Esophagus (tissue), 2 donors: ENCODE data around the gene WDFY3. TPM values are rescaled to one million over a fixed set of nuclear protein-coding genes. Genes with fewer than 3 reads are reported as not detected.

Experiments
- H3K27ac ChIP-seq, 2 donors: one replicate each; pipeline ENCODE4 v1.5.1; 2013; ENCODE audit warnings: low read depth in 2 of 2, mild to moderate bottlenecking in 2 of 2, inconsistent platforms in 1 of 2, low read length in 1 of 2, moderate library complexity in 1 of 2
- H3K27me3 ChIP-seq, 2 donors: one replicate each; pipeline ENCODE4 v1.6.1; 2013; ENCODE audit warnings: low read length in 2 of 2, control low read depth in 1 of 2, mild to moderate bottlenecking in 1 of 2; ENCODE audit not compliant: insufficient read depth in 2 of 2, control insufficient read depth in 1 of 2
- H3K36me3 ChIP-seq, 2 donors: one replicate each; pipeline ENCODE4 v1.6.1; 2013; ENCODE audit warnings: low read length in 1 of 2; ENCODE audit not compliant: control insufficient read depth in 2 of 2, insufficient read depth in 2 of 2
- H3K4me1 ChIP-seq, 2 donors: one replicate each; pipeline ENCODE4 v1.6.1; 2013; ENCODE audit warnings: low read length in 1 of 2; ENCODE audit not compliant: control insufficient read depth in 2 of 2, insufficient read depth in 2 of 2
- H3K4me3 ChIP-seq, 2 donors: one replicate each; pipeline ENCODE4 v1.5.1; 2013; ENCODE audit warnings: low read length in 2 of 2, mild to moderate bottlenecking in 2 of 2, low read depth in 1 of 2, moderate library complexity in 1 of 2
- H3K9me3 ChIP-seq, 2 donors: one replicate each; pipeline ENCODE4 v1.6.1; 2013; ENCODE audit warnings: mild to moderate bottlenecking in 2 of 2, low read depth in 1 of 2, low read length in 1 of 2, moderate library complexity in 1 of 2; ENCODE audit not compliant: control insufficient read depth in 2 of 2, insufficient read depth in 1 of 2
- WGBS, 2 donors: extraction: QIAGEN DNeasy Blood & Tissue Kit; methylation state at CpG; one replicate each; pipeline ENCODE4 v1.1.7; 2013; 5-methylcytosine and 5-hydroxymethylcytosine counted together
- polyA plus RNA-seq, 2 donors: library from polyadenylated mRNA; stranded (reverse); fragments of 200-250 nt; gene quantifications; one replicate each; pipeline ENCODE4 v1.2.3, GENCODE V29; 2013
- donor health status: healthy with polysubstance abuse.
- donor health status: Bipolar disorder and iron deficiency.

WDFY3 gene
- polyA plus RNA-seq, 2 donors: 9.4 to 10.8 TPM

DNA sequence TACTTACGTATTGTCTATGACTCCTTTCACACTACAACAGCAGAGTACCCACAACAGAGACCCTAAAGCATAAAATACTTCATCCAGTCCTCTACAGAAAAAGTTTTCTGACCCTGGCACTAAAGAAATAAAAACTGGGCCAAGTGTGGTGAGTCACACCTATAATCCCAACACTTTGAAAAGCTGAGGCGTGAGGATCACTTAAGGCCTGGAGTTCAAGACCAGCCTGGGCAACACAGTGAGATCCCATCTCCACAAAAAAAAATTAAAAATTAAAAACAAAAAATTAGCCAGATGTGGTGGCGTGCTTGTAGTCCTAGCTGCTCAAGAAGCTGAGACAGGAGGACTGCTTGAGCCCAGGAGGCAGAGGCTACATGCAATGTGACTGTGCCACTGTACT lies 66.9 kb downstream of the WDFY3 start:
- Histone ChIP-seq H3K4me1 (no peaks in the 10 kb centered on the region), H3K9me3 (no peaks in the 10 kb centered on the region)
- 89 to 90% methylated on average over 3 of the region's 3 CpGs for WGBS, 2 donors

DNA sequence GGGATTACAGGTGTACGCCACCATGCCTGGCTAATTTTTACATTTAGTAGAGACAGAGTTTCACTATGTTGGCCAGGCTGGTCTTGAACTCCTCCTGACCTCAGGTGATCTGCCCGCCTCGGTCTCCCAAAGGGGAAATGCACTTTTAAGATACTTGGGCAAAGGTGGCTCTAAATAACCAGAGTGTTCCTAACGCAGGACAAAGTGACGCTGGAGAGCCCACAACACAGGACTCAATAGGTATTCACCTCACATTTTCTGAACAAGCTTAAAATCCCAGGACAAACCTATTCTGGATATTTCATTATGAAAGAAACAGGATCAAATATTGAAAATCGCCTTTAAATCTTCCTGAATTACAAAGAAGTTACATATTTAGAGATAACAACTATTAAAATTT lies 69.0 kb downstream of the WDFY3 start:
- H3K27ac ChIP-seq: no peak overlapping the region
- no peak overlapping the region for H3K4me3 ChIP-seq
- no peaks in the 10 kb centered on the region for H3K4me1 ChIP-seq
- H3K9me3 ChIP-seq: no peaks in the 10 kb centered on the region
- H3K27me3 ChIP-seq: no peaks in the 10 kb centered on the region
- no peaks in the 10 kb centered on the region for H3K36me3 ChIP-seq
- WGBS, 2 donors: 93 to 95% methylated on average over 6 of the region's 6 CpGs

More for the DNA sequence above, 66.9 kb downstream of the WDFY3 start:
- H3K36me3 ChIP-seq: no peaks in the 10 kb centered on the region
- H3K27me3 ChIP-seq: no peaks in the 10 kb centered on the region
- H3K4me3 ChIP-seq: no peak overlapping the region
- H3K27ac ChIP-seq: no peak overlapping the region

DNA sequence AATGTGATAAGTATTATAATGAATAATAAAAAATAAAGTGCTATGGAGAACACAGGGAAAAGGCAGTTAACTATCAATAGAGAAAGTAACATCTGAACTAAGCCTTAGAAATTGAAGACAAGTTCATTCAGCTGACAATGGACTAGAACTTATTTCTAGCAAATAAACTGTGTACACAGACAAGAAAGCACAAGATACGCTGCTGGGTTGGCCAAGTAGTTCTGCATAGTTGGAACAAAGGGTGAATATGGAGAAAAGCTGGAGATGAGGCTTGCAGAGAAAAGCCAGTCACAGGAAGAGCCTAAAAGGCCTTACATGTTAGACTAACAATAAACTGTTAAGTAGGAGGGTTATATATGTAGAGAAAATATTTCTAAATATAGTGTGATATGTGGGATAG lies 71.2 kb downstream of the WDFY3 start:
- H3K9me3 ChIP-seq: no peaks in the 10 kb centered on the region
- H3K4me3 ChIP-seq: no peak overlapping the region
- no peaks in the 10 kb centered on the region for H3K4me1 ChIP-seq
- no peaks in the 10 kb centered on the region for H3K27me3 ChIP-seq
- H3K36me3 ChIP-seq: peaks cover 0 to under 1% of the 10 kb centered on the region in 2 donors
- no peak overlapping the region for H3K27ac ChIP-seq
- WGBS, 2 donors: 66 to 81% methylated on average over 1 of the region's 1 CpG

DNA sequence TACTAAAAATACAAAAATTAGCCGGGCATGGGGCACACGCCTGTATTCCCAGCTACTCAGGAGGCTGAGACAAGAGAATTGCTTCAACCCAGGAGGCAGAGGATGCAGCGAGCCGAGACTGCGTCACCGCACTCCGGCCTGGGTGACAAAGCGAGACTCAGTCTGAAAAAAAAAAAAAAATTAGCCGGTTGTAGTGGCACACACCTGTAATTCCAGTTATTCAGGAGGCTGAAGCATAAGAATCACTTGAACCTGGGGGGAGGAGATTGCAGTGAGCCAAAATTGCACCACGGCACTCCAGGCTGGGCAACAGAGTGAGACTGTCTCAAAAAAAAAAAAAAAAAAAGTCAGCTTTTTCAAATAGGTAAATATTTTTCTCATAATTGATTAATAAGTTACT lies 71.9 kb downstream of the WDFY3 start:
- H3K4me1 ChIP-seq: no peaks in the 10 kb centered on the region
- 84 to 91% methylated on average over 10 of the region's 10 CpGs for WGBS, 2 donors
- H3K27ac ChIP-seq: no peak overlapping the region
- H3K27me3 ChIP-seq: no peaks in the 10 kb centered on the region
- H3K36me3 ChIP-seq: peaks cover 0 to 2% of the 10 kb centered on the region in 2 donors
- H3K4me3 ChIP-seq: no peak overlapping the region
- no peaks in the 10 kb centered on the region for H3K9me3 ChIP-seq

DNA sequence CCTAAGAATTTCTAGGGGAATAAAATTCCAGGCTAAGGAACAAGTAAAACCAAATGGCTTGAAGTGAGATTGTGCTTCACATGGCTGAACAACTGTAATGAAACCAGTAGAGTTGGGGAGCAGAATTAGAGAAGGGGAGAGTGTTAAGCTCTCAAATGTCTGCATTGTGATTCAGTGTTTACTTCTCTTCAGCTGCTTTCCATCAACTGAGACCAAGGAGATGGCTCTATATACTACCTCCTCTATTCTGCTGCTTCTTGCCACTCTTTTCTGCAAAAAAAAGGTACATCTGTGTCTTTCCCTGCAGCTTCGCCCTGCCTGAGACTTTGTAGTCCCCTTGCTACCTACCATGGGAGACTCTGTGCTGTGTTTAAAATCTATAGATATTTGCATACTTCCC lies 73.5 kb downstream of the WDFY3 start:
- 82 to 88% methylated on average over 1 of the region's 1 CpG for WGBS, 2 donors
- Histone ChIP-seq H3K4me1 (no peaks in the 10 kb centered on the region), H3K27me3 (no peaks in the 10 kb centered on the region), H3K36me3 (peaks cover 0 to 2% of the 10 kb centered on the region in 2 donors), H3K9me3 (no peaks in the 10 kb centered on the region), H3K4me3 (no peak overlapping the region), H3K27ac (no peak overlapping the region)

DNA sequence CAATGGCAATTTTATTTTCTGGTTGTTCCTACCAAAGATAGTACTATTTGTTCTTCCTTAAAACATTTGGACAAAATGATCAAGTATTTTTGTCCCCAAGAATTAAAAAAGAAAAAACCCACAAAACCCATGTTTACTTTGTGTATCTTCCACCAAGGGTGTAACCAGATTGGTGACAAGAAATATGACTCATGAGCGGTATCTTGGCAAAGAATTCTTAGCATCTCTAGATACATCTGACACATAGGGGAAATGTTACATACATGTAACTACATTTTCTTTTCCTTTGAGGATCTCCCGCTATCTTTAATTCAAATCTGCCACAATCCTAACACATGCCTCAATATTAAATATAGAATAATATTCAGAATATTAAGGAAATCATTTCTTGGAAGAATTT lies 78.7 kb downstream of the WDFY3 start:
- Histone ChIP-seq H3K27ac (no peak overlapping the region), H3K36me3 (peaks cover 0 to 2% of the 10 kb centered on the region in 2 donors), H3K4me1 (no peaks in the 10 kb centered on the region), H3K9me3 (no peaks in the 10 kb centered on the region), H3K4me3 (no peak overlapping the region), H3K27me3 (no peaks in the 10 kb centered on the region)
- 89% methylated on average over 2 of the region's 2 CpGs for WGBS, 2 donors

DNA sequence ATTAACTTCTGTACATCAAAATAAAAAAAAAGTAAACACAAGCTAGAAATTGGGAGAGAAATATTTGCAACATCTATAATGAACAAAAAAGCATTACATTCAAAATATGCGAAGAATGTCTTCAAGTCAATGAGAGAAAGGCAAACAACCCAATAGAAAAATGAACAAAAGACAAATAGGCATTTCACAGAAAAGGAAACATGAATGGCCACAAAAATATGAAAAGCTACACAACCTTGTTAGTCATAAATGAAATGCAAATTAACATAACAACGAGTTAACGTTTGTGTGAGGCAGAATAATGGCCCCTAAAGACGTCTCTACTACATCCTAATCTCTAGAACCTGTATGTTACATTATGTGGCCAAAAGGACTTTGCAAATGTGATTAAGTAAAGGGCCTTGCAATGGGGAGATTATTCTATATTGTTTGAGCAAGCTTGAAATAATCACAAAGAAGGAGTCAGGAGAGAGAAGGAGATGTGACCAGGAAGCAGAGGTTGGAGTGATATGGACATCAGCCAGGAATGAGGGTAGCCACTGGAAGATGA lies 86.8 kb downstream of the WDFY3 start:
- no peaks in the 10 kb centered on the region for H3K9me3 ChIP-seq
- H3K36me3 ChIP-seq: no peaks in the 10 kb centered on the region
- no peaks in the 10 kb centered on the region for H3K4me1 ChIP-seq
- no peak overlapping the region for H3K4me3 ChIP-seq
- 75 to 84% methylated on average over 4 of the region's 4 CpGs for WGBS, 2 donors
- no peaks in the 10 kb centered on the region for H3K27me3 ChIP-seq
- H3K27ac ChIP-seq: no peak overlapping the region

DNA sequence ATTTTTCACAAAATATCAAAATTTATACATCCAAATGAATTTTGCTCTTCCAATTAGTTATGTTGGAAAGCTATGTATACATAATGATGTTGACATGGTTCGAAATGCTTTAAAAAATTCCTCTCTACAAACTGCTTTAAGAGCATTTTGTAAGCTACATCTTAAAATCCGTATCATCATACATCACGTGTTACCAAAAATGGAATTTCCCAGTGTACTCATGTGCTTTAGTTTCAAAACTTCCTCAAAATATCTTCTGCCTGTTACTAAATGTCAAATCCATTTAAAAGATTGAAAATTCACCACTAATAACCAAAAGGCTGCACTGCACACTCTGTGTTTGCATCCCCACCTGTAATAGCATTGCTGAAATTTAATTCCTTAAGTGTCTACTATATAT lies 87.9 kb downstream of the WDFY3 start:
- Histone ChIP-seq H3K4me3 (no peak overlapping the region), H3K27me3 (no peaks in the 10 kb centered on the region), H3K4me1 (no peaks in the 10 kb centered on the region), H3K27ac (no peak overlapping the region), H3K9me3 (no peaks in the 10 kb centered on the region), H3K36me3 (no peaks in the 10 kb centered on the region)
- WGBS, 2 donors: 82 to 91% methylated on average over 3 of the region's 3 CpGs

DNA sequence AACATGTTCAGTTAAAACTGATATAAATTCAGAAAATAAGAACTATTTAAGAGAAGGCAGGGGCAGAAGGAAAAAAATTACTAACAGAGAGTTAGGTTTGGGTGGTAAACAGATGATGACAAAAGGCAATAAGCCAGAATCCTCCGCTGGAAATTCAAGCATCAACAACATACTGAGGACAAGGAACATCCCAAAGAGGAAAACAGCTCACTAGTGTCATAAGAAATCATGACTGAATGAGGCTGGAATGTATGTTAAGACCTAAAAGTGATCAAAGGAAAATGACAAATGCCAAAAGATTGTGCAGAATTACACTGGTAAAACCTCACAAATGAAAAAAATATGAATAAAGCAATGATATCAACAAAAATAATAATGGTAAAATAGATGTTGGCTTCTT lies 88.4 kb downstream of the WDFY3 start:
- WGBS, 2 donors: 74% methylated on average over 1 of the region's 1 CpG
- no peaks in the 10 kb centered on the region for H3K9me3 ChIP-seq
- no peaks in the 10 kb centered on the region for H3K27me3 ChIP-seq
- H3K4me3 ChIP-seq: no peak overlapping the region
- no peaks in the 10 kb centered on the region for H3K4me1 ChIP-seq
- no peaks in the 10 kb centered on the region for H3K36me3 ChIP-seq
- H3K27ac ChIP-seq: no peak overlapping the region

DNA sequence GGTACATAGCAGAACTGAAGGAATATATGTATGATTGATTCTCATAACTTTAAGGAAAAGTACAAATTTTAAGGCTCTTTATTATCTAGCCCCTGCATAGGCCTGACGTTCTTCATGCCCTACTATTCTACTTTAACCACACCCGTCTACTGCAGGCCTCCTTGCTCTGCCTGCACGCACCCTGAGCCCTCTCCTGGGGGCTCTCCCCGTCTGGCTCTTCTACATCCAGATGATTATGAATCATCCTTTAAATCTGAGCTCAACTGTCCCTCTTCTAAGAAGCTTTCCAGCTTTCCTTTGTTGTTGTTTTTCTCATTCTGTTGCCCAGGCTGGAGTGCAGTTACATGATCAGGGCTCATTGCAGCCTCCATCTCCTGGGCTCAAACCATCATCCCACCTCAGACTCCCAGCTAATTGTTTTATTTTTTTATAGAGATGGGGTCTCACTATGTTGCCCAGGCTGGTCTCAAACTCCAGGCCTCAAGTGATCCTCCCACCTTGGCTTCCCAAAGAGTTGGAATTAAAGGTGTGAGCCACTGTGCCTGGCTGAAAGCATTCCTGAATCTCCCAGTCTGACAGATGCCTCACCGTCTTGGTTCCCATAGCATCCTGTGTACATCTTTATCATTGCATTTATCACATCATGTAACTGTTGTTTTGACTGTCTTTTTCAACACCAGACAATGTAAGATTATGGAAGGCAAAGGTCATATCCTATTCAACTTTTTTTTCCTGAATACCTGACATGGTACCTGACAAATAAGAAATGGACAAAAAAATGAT lies 89.2 kb downstream of the WDFY3 start:
- Histone ChIP-seq H3K4me1 (no peaks in the 10 kb centered on the region), H3K9me3 (no peaks in the 10 kb centered on the region), H3K27me3 (no peaks in the 10 kb centered on the region), H3K27ac (no peak overlapping the region), H3K4me3 (no peak overlapping the region), H3K36me3 (no peaks in the 10 kb centered on the region)
- WGBS, 2 donors: 79 to 81% methylated on average over 5 of the region's 5 CpGs
